ENCODE data around the gene SIN3A. TPM values are rescaled to one million over a fixed set of nuclear protein-coding genes. Genes with fewer than 3 reads are reported as not detected.

SIN3A gene
- total and polyA plus RNA-seq, 2 of the 8 experiments (the other 6 are each of a cell fraction or from before 2014, with no cell fraction given): 69.5 to 109 TPM

- H3K23ac ChIP-seq (ENCODE audit: insufficient read length): no peak overlapping the region
- no peaks in the 10 kb centered on the region for H3K9me3 ChIP-seq (ENCODE audit: insufficient read depth in 2 of 2, low read depth in 1 of 2, low read length in 1 of 2)
- H3K27me3 ChIP-seq (replicated peaks in 1 of 4; ENCODE audit: control insufficient read depth in 3 of 4, extremely low read depth in 1 of 4, insufficient read depth in 3 of 4, low read length in 3 of 4): no peaks in the 10 kb centered on the region
- no peak for DNase-seq (ENCODE audit: low read depth in 1 of 2, low spot score in 2 of 2)
- POLR2A ChIA-PET (ENCODE audit: partially characterized antibody): no interaction called here
- H4K20me1 ChIP-seq (replicated peaks in 1 of 2; ENCODE audit: control insufficient read depth in 1 of 2, insufficient read depth in 2 of 2, low read length in 2 of 2): no peaks in the 10 kb centered on the region
- no peak overlapping the region for H3K4ac ChIP-seq (replicated peaks; ENCODE audit: insufficient read length, low read depth, low read length)
- 0 out of 4 replicates have a peak, but pooled peaks cover 0 to 5% of the 10 kb centered on the region in 2 experiments for H3K79me2 ChIP-seq (ENCODE audit: control insufficient read depth in 1 of 2, insufficient read depth in 2 of 2, low read length in 2 of 2)
- no peaks in the 10 kb centered on the region for H3K23me2 ChIP-seq (ENCODE audit: low read depth, low read length)
- H3K4me3 ChIP-seq (ENCODE audit: extremely low read depth in 1 of 4, insufficient read depth in 2 of 4, low read depth in 3 of 4, low read length in 4 of 4): no peak overlapping the region
- no peak overlapping the region for H2BK5ac ChIP-seq (ENCODE audit: low read depth, low read length)
- no peak overlapping the region for H4K91ac ChIP-seq (replicated peaks; ENCODE audit: insufficient read length, low read length)
- no peak overlapping the region for H3K18ac ChIP-seq (ENCODE audit: extremely low read depth, low read length)
- no peaks in the 10 kb centered on the region for H3K4me1 ChIP-seq (replicated peaks in 1 of 4; ENCODE audit: control insufficient read depth in 3 of 4, insufficient read depth in 4 of 4, low read length in 3 of 4)
- H2BK12ac ChIP-seq (ENCODE audit: low read depth, low read length): no peak overlapping the region
- TF ChIP-seq BACH1 (IDR thresholded peaks at IDR 0.05; ENCODE audit: low read length) (no peak), ASH2L (IDR thresholded peaks at IDR 0.05; ENCODE audit: low read length) (no peak), SP2 (IDR thresholded peaks at IDR 0.05; ENCODE audit: low read length) (no peak), SIX5 (IDR thresholded peaks at IDR 0.05; ENCODE audit: low read depth, low read length) (no peak), PHF8 (conservative IDR thresholded peaks at IDR 0.05; ENCODE audit: low read depth, low read length) (no peak), USF2 (IDR thresholded peaks at IDR 0.05; ENCODE audit: low read length) (no peak), CTBP2 (IDR thresholded peaks at IDR 0.05; ENCODE audit: borderline replicate concordance, insufficient read depth, insufficient read length, low read length) (no peak), TBP (IDR thresholded peaks at IDR 0.05; ENCODE audit: low read depth, low read length) (no peak), NRF1 (IDR thresholded peaks at IDR 0.05; ENCODE audit: low read depth, low read length) (no peak), KDM1A (IDR thresholded peaks at IDR 0.05; ENCODE audit: borderline replicate concordance, low read length) (no peak), FOSL1 (IDR thresholded peaks at IDR 0.05; ENCODE audit: insufficient read depth, low read depth, low read length) (no peak), TAF1 (IDR thresholded peaks at IDR 0.05; ENCODE audit: low read depth, low read length) (no peak)
- TF ChIP-seq, protein P1, sequence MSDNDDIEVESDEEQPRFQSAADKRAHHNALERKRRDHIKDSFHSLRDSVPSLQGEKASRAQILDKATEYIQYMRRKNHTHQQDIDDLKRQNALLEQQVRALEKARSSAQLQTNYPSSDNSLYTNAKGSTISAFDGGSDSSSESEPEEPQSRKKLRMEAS (IDR thresholded peaks at IDR 0.05): no peak
- no peak for FAIRE-seq
- WGBS, 2 experiments (ENCODE audit: extremely low coverage in 1 of 2, insufficient coverage in 1 of 2, insufficient read length in 1 of 2, insufficient replicate concordance in 2 of 2, low coverage in 1 of 2, low lambda C conversion rate in 2 of 2, missing lambda C conversion rate in 1 of 2): 77% methylated on average over 1 of the region's 1 CpG; no CpG with 5 or more reads in 1 of the 2 experiments
- no peak overlapping the region for H2AK5ac ChIP-seq (ENCODE audit: low read depth, low read length)
- no peak overlapping the region for H3K14ac ChIP-seq (ENCODE audit: insufficient read length)
- H4K5ac ChIP-seq (ENCODE audit: insufficient read length, low read depth, low read length): no peak overlapping the region
- no peak overlapping the region for H2BK15ac ChIP-seq (ENCODE audit: low read length)
- H3K79me1 ChIP-seq (ENCODE audit: low read depth, low read length): no peaks in the 10 kb centered on the region
- H2BK120ac ChIP-seq (replicated peaks; ENCODE audit: low read depth, low read length): no peak overlapping the region
- H3K27ac ChIP-seq (ENCODE audit: low read depth, low read length): no peak overlapping the region
- H4K8ac ChIP-seq (ENCODE audit: extremely low read depth, insufficient read depth, low read length): no peak overlapping the region
- no peak overlapping the region for H3K9ac ChIP-seq (replicated peaks in 1 of 4; ENCODE audit: extremely low read depth in 1 of 4, low read depth in 3 of 4, low read length in 3 of 4)
- H3K4me2 ChIP-seq (ENCODE audit: insufficient read depth in 1 of 2, low read depth in 2 of 2, low read length in 2 of 2): no peak overlapping the region
- H2AFZ ChIP-seq (ENCODE audit: low read length): no peak overlapping the region
- CTCF ChIA-PET (ENCODE audit: partially characterized antibody): interaction anchor here (0.6 kb wide), 1 partner anchor 10 kb away, joined by 3 read pairs; no protein-coding TSS in a partner anchor
- no peak overlapping the region for H2BK20ac ChIP-seq (ENCODE audit: low read length)
- H3K56ac ChIP-seq (replicated peaks; ENCODE audit: insufficient read length, low read depth, low read length): no peak overlapping the region
- peaks cover 10 to 54% (median 24%) of the 10 kb centered on the region in 4 experiments for H3K36me3 ChIP-seq (ENCODE audit: control insufficient read depth in 2 of 4, insufficient read depth in 4 of 4, low read length in 3 of 4)
Observed at GRCh38 chr15:75416584-75416983, 34.9 kb downstream of the SIN3A start.

Measured in H1 (cell line).